ENCODE measurements around the gene IFT74. TPM values are rescaled to one million over a fixed set of nuclear protein-coding genes. Genes with fewer than 3 reads are reported as not detected.
A peak's percentile ranks its signal among the peaks of the same experiment; 100 is the strongest.

Gene IFT74
- total RNA-seq, 1 experiment from 2014 or later = 15.2 TPM

GRCh38 chr9:27003426-27004077 is 47.3 kb downstream of the IFT74 start (continued):
- TF ChIP-seq ESRRA (CRISPR knock-in tag; IDR thresholded peaks at IDR 0.05; ENCODE audit: borderline replicate concordance) (no peak), PRDM15 (CRISPR knock-in tag; IDR thresholded peaks at IDR 0.05) (no peak), MAX (CRISPR knock-in tag; IDR thresholded peaks at IDR 0.05) (no peak)

- CTCF ChIA-PET = interaction anchor here (0.6 kb wide), 1 partner anchor 15 kb away, joined by 5 read pairs; no protein-coding TSS in a partner anchor
- peak within 1 kb of the TSS; percentile 89 for H3K27ac Mint-ChIP-seq
These were observed 49.3 kb downstream of the IFT74 start, which contains the start of gene LRRC19 for GRCh38 chr9:27005491-27005890. LRRC19 (minus strand) TSS chr9:27005672; CDS start chr9:26999694, 5,978 bp downstream.

More at GRCh38 chr9:27005491-27005890, 49.3 kb downstream of the IFT74 start, which contains the start of gene LRRC19:
- peaks cover 8% of the 10 kb centered on the region; the same call in 1 of the 2 replicates for H3K9me3 Mint-ChIP-seq
- ATAC-seq (no peak), DNase-seq (ENCODE audit: low spot score) (no peak)
- no peaks in the 10 kb centered on the region for H3K27me3 Mint-ChIP-seq (ENCODE audit: low read depth)
- POLR2A ChIA-PET = no interaction called here
- no peak within 1 kb of the TSS for H3K4me3 Mint-ChIP-seq
- TF ChIP-seq NR3C1 (CRISPR knock-in tag; conservative IDR thresholded peaks at IDR 0.05; ENCODE audit: low read depth) (no peak), ZNF532 (CRISPR knock-in tag; IDR thresholded peaks at IDR 0.05; ENCODE audit: borderline replicate concordance) (no peak), ZNF138 (CRISPR knock-in tag; conservative IDR thresholded peaks at IDR 0.05) (no peak), ZNF671 (CRISPR knock-in tag; IDR thresholded peaks at IDR 0.05) (no peak), PREB (CRISPR knock-in tag; IDR thresholded peaks at IDR 0.05; ENCODE audit: borderline replicate concordance) (no peak), ARID4B (CRISPR knock-in tag; IDR thresholded peaks at IDR 0.05; ENCODE audit: borderline replicate concordance) (no peak), SOX15 (CRISPR knock-in tag; IDR thresholded peaks at IDR 0.05) (no peak), SMAD4 (CRISPR knock-in tag; IDR thresholded peaks at IDR 0.05) (no peak)
- peaks cover 6% of the 10 kb centered on the region for H3K4me1 Mint-ChIP-seq
- H3K36me3 Mint-ChIP-seq = no peaks in the 10 kb centered on the region

Measured in WTC11 (cell line).